VCaP (cell line): ENCODE measurements around the gene RNFT2.

Experiments used
- H3K27ac ChIP-seq: fragments of 450-650 bp; 2 replicates; pipeline ENCODE4 v1.5.1; 2017
- TF ChIP-seq, protein P1 (sequence below): fragments of 450-650 bp; conservative IDR thresholded peaks from 2 replicates; pipeline ENCODE4 v1.5.1; 2017; ENCODE audit warnings: mild to moderate bottlenecking, moderate library complexity

RNFT2 gene

DNA sequence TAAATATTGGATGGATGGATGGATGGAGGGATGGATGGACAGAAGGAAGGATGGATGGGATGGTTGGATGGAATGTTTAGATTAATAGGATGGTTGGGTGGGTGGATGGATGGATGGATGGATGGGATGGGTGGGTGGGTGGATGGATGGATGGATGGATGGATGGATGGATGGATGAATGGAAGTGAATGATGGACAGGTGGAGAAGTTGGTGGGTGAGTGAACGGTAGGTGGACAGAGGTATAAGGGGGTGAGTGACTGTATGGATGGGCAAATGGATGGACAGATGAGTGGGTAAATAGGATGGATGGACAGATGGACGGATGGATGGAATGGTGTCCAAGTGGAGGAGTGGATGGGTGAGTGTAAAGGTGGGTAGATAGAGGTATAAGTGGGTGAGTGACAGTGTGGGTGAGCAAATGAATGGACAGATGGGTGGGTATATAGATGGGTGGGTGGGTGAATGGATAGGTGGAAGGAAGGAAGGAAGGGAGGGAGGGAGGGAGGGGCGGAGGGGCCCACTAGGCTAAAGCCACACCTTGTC, 101.2 kb downstream of the RNFT2 start:
- H3K27ac ChIP-seq = no peak overlapping the region
- TF ChIP-seq, protein P1, sequence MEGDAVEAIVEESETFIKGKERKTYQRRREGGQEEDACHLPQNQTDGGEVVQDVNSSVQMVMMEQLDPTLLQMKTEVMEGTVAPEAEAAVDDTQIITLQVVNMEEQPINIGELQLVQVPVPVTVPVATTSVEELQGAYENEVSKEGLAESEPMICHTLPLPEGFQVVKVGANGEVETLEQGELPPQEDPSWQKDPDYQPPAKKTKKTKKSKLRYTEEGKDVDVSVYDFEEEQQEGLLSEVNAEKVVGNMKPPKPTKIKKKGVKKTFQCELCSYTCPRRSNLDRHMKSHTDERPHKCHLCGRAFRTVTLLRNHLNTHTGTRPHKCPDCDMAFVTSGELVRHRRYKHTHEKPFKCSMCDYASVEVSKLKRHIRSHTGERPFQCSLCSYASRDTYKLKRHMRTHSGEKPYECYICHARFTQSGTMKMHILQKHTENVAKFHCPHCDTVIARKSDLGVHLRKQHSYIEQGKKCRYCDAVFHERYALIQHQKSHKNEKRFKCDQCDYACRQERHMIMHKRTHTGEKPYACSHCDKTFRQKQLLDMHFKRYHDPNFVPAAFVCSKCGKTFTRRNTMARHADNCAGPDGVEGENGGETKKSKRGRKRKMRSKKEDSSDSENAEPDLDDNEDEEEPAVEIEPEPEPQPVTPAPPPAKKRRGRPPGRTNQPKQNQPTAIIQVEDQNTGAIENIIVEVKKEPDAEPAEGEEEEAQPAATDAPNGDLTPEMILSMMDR = no peak

DNA sequence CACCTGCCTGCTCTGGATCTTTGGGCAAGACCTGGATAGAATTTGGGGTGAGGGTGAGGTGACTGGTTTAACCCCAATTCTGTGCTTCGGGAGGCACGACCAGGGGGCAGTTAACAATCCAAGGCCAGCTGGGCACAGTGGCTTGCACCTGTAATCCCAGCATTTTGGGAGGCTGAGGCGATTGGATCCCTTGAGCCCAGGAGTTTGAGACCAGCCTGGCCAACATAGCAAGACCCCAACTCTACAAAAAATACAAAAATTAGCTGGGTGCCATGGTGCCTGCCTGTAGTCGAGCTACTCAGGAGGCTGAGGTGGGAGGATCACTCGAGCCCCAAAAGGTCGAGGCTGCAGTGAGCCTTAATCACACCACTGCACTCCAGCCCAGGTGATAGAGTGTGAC, 105.0 kb downstream of the RNFT2 start:
- TF ChIP-seq, protein P1 = no peak
- no peak overlapping the region for H3K27ac ChIP-seq

DNA sequence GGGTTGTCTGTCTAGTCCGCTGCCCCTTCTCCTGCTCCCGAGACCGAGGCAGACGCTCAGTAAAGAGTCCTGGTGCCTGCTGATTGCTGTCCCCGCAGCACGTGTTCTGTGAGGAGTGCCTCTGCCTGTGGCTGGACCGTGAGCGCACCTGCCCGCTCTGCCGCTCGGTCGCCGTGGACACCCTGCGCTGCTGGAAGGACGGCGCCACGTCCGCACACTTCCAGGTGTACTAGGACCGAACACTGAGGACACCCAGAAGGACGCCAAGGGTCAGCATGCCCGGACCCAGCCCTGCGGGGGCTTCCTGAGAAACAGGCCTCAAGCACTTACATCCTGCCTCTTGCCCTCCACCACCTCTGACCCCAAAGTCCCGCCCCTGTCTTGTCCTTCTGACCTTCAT, 111.1 kb downstream of the RNFT2 start:
- no peak overlapping the region for H3K27ac ChIP-seq
- TF ChIP-seq, protein P1 = no peak

DNA sequence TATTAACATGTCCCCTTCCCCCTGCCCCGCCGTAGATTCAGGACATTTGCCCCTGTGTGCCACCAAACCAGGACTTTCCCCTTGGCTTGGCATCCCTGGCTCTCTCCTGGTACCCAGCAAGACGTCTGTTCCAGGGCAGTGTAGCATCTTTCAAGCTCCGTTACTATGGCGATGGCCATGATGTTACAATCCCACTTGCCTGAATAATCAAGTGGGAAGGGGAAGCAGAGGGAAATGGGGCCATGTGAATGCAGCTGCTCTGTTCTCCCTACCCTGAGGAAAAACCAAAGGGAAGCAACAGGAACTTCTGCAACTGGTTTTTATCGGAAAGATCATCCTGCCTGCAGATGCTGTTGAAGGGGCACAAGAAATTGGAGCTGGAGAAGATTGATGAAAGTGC, 114.2 kb downstream of the RNFT2 start:
- no peak overlapping the region for H3K27ac ChIP-seq

DNA sequence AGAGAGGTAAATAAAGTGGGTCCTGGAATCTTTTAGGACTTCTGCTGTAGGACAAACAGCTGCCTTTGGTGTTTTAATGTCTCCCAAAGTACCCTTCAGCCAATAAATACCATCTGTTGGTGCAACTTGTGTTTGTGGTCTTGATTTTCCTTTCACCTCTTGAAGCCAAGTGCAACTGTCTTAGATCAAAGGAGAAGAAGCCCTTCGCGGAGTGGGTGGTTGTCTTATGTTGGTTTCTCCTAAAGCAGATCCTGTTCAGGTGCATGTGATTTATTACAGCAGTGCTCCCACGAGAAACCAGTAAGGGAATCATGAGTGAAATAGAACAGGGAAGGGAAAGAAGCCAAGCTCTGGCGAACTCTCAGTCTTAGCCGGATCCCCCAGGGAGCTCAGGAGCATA, 115.4 kb downstream of the RNFT2 start:
- TF ChIP-seq, protein P1 = no peak
- H3K27ac ChIP-seq = no peak overlapping the region

More for the DNA sequence above, 114.2 kb downstream of the RNFT2 start:
- TF ChIP-seq, protein P1 = no peak

DNA sequence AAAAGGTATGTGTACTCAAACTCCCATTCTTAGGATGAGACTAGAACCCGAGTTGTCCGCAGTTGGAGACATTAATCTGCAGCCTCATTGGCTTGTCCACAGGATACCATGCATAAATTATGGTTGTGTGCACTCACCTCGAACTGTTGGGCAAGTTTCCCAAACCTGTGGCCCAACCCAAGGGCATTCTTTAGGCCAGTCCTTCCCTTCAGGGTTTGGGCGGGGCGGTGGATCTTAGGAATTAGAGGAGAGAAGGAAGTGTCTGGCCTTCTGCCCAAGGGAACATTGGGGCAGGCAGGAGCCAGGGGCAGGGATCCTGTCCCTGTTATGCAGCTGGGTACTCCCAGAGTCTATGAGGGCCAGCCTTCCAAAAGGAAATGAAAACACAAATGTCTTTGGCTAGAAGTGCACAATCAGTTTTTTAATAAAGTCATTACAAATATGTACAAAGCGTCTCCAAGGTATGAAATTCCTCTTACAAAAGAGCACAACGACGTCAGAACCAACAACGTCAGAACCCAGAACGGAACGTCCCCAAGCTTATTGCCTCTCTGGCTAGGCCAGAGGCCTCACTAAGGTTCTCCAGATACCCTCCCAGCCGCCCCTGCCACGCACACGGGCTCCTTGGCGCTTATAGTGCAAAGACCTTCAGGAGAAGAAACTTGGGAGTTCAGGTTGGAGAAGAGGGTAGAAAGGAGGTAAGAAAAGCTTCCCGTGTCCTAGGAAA, 117.8 kb downstream of the RNFT2 start:
- TF ChIP-seq, protein P1 = no peak
- H3K27ac ChIP-seq = no peak overlapping the region

DNA sequence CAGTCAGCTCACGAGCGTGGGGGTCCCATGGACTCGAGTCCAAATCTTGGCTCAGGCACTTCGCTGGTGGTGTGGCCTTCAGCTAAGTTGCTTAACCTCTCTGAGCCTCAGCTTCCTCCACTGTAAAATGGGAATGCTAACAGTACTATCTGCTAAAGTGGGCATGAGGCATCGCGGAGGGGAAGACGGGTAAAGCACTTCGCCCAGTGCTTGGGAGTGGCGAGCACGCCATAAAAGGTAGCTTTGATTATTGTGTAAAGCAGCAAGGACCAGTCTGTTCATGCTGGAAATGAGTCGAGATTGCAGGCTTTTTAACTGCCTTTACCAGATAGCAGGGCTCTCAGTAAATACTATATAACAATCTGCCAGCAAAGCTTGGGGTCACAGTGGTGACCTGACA, 118.6 kb downstream of the RNFT2 start:
- no peak overlapping the region for H3K27ac ChIP-seq
- TF ChIP-seq, protein P1 = no peak
